ENCODE results near the gene CERCAM.

DNA sequence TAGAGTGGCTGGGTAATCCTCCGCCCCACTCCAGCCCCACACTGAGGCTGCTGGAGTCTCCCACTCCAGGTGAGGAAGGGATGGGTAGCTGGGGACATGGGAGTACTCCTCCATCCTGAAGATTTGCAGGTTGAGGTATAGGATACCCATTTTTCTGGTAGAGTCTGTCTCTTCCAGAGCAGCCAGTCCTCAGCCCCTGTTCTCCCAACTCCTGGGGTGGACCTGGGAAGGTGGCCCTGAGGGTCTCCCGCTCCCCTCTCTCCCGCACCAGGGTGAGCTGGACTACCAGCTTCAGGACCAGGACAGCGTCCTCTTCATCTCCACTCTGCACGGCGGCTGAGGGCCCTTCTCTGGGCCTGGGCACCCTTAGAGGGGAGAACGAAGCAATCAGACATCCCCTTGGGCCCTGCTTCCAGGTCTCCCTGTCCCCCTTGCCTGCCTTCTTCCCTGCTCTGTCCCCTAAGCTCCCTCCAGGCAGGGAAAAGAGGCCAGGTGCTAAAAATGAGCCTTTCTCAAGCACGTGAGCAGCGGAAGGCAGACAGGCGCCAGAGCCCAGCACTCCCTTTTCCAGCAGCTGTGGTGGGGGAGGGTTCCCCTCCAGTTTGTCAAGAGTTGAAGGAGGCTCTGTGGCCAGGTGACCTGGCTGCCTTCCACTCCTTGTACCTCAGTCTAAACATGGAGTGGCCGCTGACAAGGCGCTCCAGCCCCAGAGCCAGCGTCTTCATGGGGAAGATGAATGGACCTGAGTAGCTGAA is 31.1 kb upstream of the CERCAM start:
- TF ChIP-seq, protein P1, sequence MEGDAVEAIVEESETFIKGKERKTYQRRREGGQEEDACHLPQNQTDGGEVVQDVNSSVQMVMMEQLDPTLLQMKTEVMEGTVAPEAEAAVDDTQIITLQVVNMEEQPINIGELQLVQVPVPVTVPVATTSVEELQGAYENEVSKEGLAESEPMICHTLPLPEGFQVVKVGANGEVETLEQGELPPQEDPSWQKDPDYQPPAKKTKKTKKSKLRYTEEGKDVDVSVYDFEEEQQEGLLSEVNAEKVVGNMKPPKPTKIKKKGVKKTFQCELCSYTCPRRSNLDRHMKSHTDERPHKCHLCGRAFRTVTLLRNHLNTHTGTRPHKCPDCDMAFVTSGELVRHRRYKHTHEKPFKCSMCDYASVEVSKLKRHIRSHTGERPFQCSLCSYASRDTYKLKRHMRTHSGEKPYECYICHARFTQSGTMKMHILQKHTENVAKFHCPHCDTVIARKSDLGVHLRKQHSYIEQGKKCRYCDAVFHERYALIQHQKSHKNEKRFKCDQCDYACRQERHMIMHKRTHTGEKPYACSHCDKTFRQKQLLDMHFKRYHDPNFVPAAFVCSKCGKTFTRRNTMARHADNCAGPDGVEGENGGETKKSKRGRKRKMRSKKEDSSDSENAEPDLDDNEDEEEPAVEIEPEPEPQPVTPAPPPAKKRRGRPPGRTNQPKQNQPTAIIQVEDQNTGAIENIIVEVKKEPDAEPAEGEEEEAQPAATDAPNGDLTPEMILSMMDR (IDR thresholded peaks at IDR 0.05; ENCODE audit: low read length): no peak
- TF ChIP-seq EZH2phosphoT487 (IDR thresholded peaks at IDR 0.05; ENCODE audit: low read length): no peak
- no peak for TF ChIP-seq EZH2 (optimal IDR thresholded peaks at IDR 0.05; ENCODE audit: low read depth, low read length)

Measured in MM.1S (cell line).